Measurements from ENCODE around the gene CSF2.

- no peak for TF ChIP-seq CTCF (conservative IDR thresholded peaks at IDR 0.05)
- TF ChIP-seq EZH2 (IDR thresholded peaks at IDR 0.05; ENCODE audit: low read depth), result no peak
Observed at GRCh38 chr5:132099905-132100304, 26.3 kb downstream of the CSF2 start.

Data from PC-9 (cell line).